Panc1 (cell line): Measurements from ENCODE around the gene CNTLN. TPM values are rescaled to one million over a fixed set of nuclear protein-coding genes. Genes with fewer than 3 reads are reported as not detected.

Experiments
- ATAC-seq: fragments of 200-7000 bp; cut with Tn5 transposase; 2 replicates; pipeline ENCODE4 v1.9.1; 2020; ENCODE audit warnings: mild to moderate bottlenecking, moderate library complexity
- BruUV-seq: library from RNA; stranded (reverse); fragments of 400-500 nt; replicated peaks from 2 replicates; lab custom pipeline; 2021; lab: Mats Ljungman, UMichigan
- CTCF ChIA-PET: fragments of 300-600 bp; sonication (Branson Sonifier 250); formaldehyde crosslinking; loops from one replicate; lab custom pipeline; 2022; ENCODE audit warnings: antibody characterized with exemption; lab: Charles Lee
- POLR2A ChIA-PET: fragments of 300-600 bp; sonication (Branson Sonifier 250); formaldehyde crosslinking; loops from one replicate; lab custom pipeline; 2022; ENCODE audit warnings: antibody characterized with exemption; lab: Charles Lee
- DNase-seq: peaks from one replicate; pipeline ENCODE4 v3.0.0-alpha.2; 2010; ENCODE audit warnings: low read depth, low spot score
- H3K27ac ChIP-seq: 2 replicates; pipeline ENCODE4 v1.5.1; 2011; ENCODE audit warnings: mild to moderate bottlenecking, low read length, inconsistent platforms
- H3K27me3 ChIP-seq: fragments of 200-500 bp; sonication (Bioruptor generic); 2 replicates; pipeline ENCODE4 v1.6.0; 2014; ENCODE audit warnings: low read length, inconsistent platforms; ENCODE audit not compliant: control insufficient read depth, insufficient read depth
- H3K36me3 ChIP-seq: fragments of 200-500 bp; sonication (Bioruptor generic); 2 replicates; pipeline ENCODE4 v1.5.1; 2014; ENCODE audit warnings: inconsistent platforms, mild to moderate bottlenecking, low read length, moderate library complexity; ENCODE audit not compliant: control insufficient read depth, insufficient read depth
- H3K4me1 ChIP-seq: 2 replicates; pipeline ENCODE4 v1.5.1; 2011; ENCODE audit warnings: inconsistent platforms, mild to moderate bottlenecking, low read length, moderate library complexity; ENCODE audit not compliant: control insufficient read depth, insufficient read depth
- H3K4me3 ChIP-seq, 2 experiments: 2 replicates each; pipeline ENCODE4 v1.5.1; 2011 to 2012; ENCODE audit warnings: low read depth in 2 of 2, low read length in 2 of 2, mild to moderate bottlenecking in 2 of 2, inconsistent platforms in 1 of 2, moderate library complexity in 1 of 2
- H3K9me3 ChIP-seq: fragments of 200-500 bp; sonication (Bioruptor generic); 2 replicates; pipeline ENCODE4 v1.5.1; 2014; ENCODE audit warnings: low read depth, mild to moderate bottlenecking, inconsistent platforms, low read length, moderate library complexity; ENCODE audit not compliant: control insufficient read depth, insufficient read depth
- POLR2AphosphoS5 ChIP-seq: IDR thresholded peaks from 2 replicates; pipeline ENCODE4 v1.6.1; 2012; ENCODE audit warnings: mild to moderate bottlenecking, low read depth, low read length, moderate library complexity
- SIN3A ChIP-seq: IDR thresholded peaks from 2 replicates; pipeline ENCODE4 v1.6.1; 2012; ENCODE audit warnings: low read depth, mild to moderate bottlenecking, low read length, moderate library complexity, borderline replicate concordance; ENCODE audit not compliant: insufficient read depth
- TCF7L2 ChIP-seq: IDR thresholded peaks from 2 replicates; pipeline ENCODE4 v1.6.1; 2011; ENCODE audit warnings: mild to moderate bottlenecking, low read depth, low read length, inconsistent platforms
- in situ Hi-C: cut with HindIII; loops from 2 replicates; pipeline ENCODE4 v1.10.0; 2016; ENCODE audit warnings: low sequenced_read_pairs, low pct_unique_long_range_greater_than_20kb
- intact Hi-C: fragments of 100-400 bp; cut with micrococcal nuclease; formaldehyde crosslinking; loops from one replicate; pipeline ENCODE4 v1.10.0; 2022; ENCODE audit not compliant: unreplicated experiment
- total RNA-seq: library from RNA; stranded (reverse); gene quantifications from one replicate; pipeline ENCODE4 v1.2.1, GENCODE V29; 2021; ENCODE audit not compliant: unreplicated experiment
- TF ChIP-seq, protein P1 (sequence below), 2 experiments: IDR thresholded peaks; 2 replicates each; pipeline ENCODE4 v1.6.1; 2011 to 2012; ENCODE audit warnings: low read depth in 2 of 2, control low read depth in 1 of 2, low read length in 1 of 2, mild to moderate bottlenecking in 1 of 2, moderate library complexity in 1 of 2; ENCODE audit not compliant: insufficient read depth in 1 of 2
- TF ChIP-seq, protein P2 (sequence below): fragments of 450-650 bp; IDR thresholded peaks from 2 replicates; pipeline ENCODE4 v1.5.1; 2017; ENCODE audit warnings: mild to moderate bottlenecking

CNTLN gene
- total RNA-seq, 1 experiment from 2014 or later = not detected

DNA sequence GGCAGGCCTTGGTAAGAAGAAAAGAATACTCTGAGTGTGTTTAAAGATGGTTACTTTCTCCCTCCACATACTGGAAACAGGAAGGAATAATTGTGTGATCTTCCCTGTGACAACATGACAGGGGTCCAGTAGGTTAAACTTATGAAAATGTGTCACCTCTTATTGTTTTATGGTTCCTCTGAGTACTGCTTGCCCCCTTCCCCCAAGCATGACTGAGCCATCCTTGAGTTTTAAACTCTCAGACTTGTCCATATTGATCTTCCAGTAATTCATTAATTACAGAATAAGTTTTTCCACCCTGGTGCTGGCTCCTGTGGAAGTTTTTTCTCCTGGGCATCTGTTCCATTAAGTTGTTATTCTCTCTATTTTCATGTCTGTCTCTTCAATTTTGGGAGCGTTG lies 95.8 kb downstream of the CNTLN start:
- DNase-seq (no peak), ATAC-seq (no peak)
- intact Hi-C loops = no loop called here
- Histone ChIP-seq H3K9me3 (no peaks in the 10 kb centered on the region), H3K36me3 (no peaks in the 10 kb centered on the region), H3K4me1 (no peaks in the 10 kb centered on the region), H3K27ac (no peak overlapping the region), H3K4me3 (no peak overlapping the region), H3K27me3 (no peaks in the 10 kb centered on the region)
- TF ChIP-seq, protein P1, sequence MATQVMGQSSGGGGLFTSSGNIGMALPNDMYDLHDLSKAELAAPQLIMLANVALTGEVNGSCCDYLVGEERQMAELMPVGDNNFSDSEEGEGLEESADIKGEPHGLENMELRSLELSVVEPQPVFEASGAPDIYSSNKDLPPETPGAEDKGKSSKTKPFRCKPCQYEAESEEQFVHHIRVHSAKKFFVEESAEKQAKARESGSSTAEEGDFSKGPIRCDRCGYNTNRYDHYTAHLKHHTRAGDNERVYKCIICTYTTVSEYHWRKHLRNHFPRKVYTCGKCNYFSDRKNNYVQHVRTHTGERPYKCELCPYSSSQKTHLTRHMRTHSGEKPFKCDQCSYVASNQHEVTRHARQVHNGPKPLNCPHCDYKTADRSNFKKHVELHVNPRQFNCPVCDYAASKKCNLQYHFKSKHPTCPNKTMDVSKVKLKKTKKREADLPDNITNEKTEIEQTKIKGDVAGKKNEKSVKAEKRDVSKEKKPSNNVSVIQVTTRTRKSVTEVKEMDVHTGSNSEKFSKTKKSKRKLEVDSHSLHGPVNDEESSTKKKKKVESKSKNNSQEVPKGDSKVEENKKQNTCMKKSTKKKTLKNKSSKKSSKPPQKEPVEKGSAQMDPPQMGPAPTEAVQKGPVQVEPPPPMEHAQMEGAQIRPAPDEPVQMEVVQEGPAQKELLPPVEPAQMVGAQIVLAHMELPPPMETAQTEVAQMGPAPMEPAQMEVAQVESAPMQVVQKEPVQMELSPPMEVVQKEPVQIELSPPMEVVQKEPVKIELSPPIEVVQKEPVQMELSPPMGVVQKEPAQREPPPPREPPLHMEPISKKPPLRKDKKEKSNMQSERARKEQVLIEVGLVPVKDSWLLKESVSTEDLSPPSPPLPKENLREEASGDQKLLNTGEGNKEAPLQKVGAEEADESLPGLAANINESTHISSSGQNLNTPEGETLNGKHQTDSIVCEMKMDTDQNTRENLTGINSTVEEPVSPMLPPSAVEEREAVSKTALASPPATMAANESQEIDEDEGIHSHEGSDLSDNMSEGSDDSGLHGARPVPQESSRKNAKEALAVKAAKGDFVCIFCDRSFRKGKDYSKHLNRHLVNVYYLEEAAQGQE (IDR thresholded peaks at IDR 0.05; ENCODE audit: insufficient read depth in 1 of 2, low read depth in 2 of 2, low read length in 1 of 2) = no peak
- TF ChIP-seq, protein P2, sequence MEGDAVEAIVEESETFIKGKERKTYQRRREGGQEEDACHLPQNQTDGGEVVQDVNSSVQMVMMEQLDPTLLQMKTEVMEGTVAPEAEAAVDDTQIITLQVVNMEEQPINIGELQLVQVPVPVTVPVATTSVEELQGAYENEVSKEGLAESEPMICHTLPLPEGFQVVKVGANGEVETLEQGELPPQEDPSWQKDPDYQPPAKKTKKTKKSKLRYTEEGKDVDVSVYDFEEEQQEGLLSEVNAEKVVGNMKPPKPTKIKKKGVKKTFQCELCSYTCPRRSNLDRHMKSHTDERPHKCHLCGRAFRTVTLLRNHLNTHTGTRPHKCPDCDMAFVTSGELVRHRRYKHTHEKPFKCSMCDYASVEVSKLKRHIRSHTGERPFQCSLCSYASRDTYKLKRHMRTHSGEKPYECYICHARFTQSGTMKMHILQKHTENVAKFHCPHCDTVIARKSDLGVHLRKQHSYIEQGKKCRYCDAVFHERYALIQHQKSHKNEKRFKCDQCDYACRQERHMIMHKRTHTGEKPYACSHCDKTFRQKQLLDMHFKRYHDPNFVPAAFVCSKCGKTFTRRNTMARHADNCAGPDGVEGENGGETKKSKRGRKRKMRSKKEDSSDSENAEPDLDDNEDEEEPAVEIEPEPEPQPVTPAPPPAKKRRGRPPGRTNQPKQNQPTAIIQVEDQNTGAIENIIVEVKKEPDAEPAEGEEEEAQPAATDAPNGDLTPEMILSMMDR = no peak
- TF ChIP-seq TCF7L2 (no peak), POLR2AphosphoS5 (no peak), SIN3A (no peak)
- in situ Hi-C loops = no loop called here
- CTCF ChIA-PET = no interaction called here
- BruUV-seq = no TSS peak
- POLR2A ChIA-PET = no interaction called here

DNA sequence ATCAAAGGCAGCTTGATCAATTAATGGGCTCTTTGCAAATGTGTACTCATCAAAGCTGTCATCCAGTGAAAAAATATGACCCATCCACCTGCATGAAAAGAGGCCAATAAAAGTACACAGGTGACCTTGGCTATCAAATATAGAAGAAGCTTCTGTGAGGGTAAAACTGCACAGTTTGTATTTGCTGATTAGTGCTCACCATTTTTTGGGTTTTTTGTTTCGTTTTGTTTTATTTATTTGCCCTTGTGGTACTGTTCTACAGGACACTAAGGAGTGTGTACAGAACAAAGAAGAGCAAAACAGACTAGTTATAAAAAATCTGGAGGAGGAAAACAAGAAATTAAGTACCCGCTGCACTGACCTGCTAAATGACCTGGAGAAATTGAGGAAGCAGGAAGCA lies 101.3 kb downstream of the CNTLN start:
- no peak for DNase-seq
- H3K27me3 ChIP-seq = no peaks in the 10 kb centered on the region
- H3K27ac ChIP-seq = no peak overlapping the region
- no peak for ATAC-seq
- ChIA-PET POLR2A (no interaction called here), CTCF (no interaction called here)
- no TSS peak for BruUV-seq
- no peaks in the 10 kb centered on the region for H3K9me3 ChIP-seq
- TF ChIP-seq TCF7L2 = no peak
- TF ChIP-seq POLR2AphosphoS5 = no peak
- TF ChIP-seq, protein P1 (IDR thresholded peaks at IDR 0.05; ENCODE audit: insufficient read depth in 1 of 2, low read depth in 2 of 2, low read length in 1 of 2) = no peak
- TF ChIP-seq, protein P2 = no peak
- no peak for TF ChIP-seq SIN3A
- in situ Hi-C loops = no loop called here
- no peaks in the 10 kb centered on the region for H3K4me1 ChIP-seq
- H3K36me3 ChIP-seq = no peaks in the 10 kb centered on the region
- intact Hi-C loops = no loop called here
- no peak overlapping the region for H3K4me3 ChIP-seq
